Activated T-cell treated with anti-CD3 and anti-CD28 coated beads, Interleukin-2, amount 50 U/mL, for 24 hours (primary cell): ENCODE data around the gene GMDS.
"Not testable (repeated sequence)": the region's sequence is repeated elsewhere in the genome, so short reads cannot be mapped to it uniquely, and the experiment has no call there.

Experiments
- DNase-seq: peaks from one replicate; pipeline ENCODE4 v3.0.0-alpha.2; 2020
- H3K27ac Mint-ChIP-seq: 2 replicates; pipeline ENCODE4 v1.8.0; 2020; ENCODE audit warnings: mild to moderate bottlenecking, mixed read lengths
- H3K27me3 Mint-ChIP-seq: 2 replicates; pipeline ENCODE4 v1.8.0; 2020; ENCODE audit warnings: mixed read lengths
- H3K36me3 Mint-ChIP-seq: 2 replicates; pipeline ENCODE4 v1.8.0; 2020; ENCODE audit warnings: low read depth, mixed read lengths
- H3K4me1 Mint-ChIP-seq: 2 replicates; pipeline ENCODE4 v1.8.0; 2020; ENCODE audit warnings: low read depth, mixed read lengths
- H3K4me3 Mint-ChIP-seq: 2 replicates; pipeline ENCODE4 v1.8.0; 2020; ENCODE audit warnings: mild to moderate bottlenecking, moderate library complexity, mixed read lengths
- H3K9me3 Mint-ChIP-seq: 2 replicates; pipeline ENCODE4 v1.8.0; 2020; ENCODE audit warnings: mixed read lengths

Gene GMDS

DNA sequence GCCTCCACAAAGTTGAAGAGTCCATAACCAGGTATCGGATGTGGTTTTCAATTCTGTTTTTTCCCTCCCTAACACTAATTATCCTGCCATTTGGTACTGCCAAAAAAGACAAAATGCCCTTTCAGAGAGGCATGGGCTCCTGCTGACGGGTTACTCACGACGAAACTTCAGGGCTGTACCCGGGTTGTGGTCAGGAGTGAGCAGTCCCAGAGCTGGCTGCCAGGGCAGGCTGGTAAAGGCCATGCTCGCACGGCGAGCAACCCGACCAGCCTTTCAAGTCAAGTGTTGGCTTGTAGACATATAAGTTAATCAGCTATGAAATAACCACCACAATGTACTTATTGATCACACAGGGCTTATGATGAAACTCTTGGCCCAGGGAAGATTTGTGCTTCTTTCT is 483.2 kb downstream of the GMDS start:
- H3K36me3 Mint-ChIP-seq, result peaks cover 4% of the 10 kb centered on the region
- H3K27ac Mint-ChIP-seq, result no peak overlapping the region
- no peaks in the 10 kb centered on the region for H3K27me3 Mint-ChIP-seq
- no peaks in the 10 kb centered on the region for H3K4me1 Mint-ChIP-seq
- no peak overlapping the region for H3K4me3 Mint-ChIP-seq
- H3K9me3 Mint-ChIP-seq, result no peaks in the 10 kb centered on the region
- no peak for DNase-seq

DNA sequence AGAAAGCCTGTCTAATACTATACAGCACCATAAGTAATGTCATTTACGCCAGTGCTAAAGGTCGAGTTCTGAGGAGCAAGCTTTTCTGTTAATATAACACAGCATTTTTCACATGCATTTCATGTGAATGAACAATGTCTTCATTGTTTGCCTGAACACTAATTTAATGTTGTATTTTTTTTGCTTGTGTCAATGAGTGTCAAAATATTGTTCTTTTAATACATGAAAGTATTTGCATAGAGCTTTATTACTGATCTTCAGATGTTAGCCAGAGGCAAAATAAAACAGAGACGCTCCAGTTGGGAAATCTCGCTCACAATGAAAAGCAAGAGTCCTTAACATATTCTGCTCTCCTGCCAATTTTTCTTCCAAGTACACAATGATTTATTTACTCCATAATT is 483.9 kb downstream of the GMDS start:
- H3K4me3 Mint-ChIP-seq, result no peak overlapping the region
- H3K27ac Mint-ChIP-seq, result no peak overlapping the region
- H3K27me3 Mint-ChIP-seq, result no peaks in the 10 kb centered on the region
- no peaks in the 10 kb centered on the region for H3K4me1 Mint-ChIP-seq
- peaks cover 4% of the 10 kb centered on the region for H3K36me3 Mint-ChIP-seq
- H3K9me3 Mint-ChIP-seq, result no peaks in the 10 kb centered on the region
- DNase-seq, result no peak

DNA sequence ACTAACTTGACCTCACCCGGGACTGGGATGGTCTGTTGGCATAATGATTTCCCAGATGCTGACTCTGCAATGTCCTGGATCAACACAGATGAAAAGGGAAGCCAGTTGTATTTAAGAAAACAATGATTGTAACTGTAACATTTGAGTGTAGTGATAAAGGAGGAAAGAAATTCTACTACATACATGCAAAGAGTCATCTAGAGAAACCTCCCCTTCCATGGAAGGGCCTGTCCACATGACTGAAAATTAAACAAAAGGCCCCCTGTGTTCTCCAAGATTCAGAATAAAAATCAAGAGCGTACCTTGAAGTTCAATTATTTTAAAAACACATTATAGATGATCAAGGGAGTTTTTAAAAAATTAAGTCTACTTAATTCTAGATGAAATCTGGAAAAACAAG is 484.5 kb downstream of the GMDS start:
- Mint-ChIP-seq H3K27ac (no peak overlapping the region), H3K36me3 (peaks cover under 1% of the 10 kb centered on the region), H3K27me3 (no peaks in the 10 kb centered on the region), H3K4me1 (no peaks in the 10 kb centered on the region), H3K4me3 (no peak overlapping the region), H3K9me3 (no peaks in the 10 kb centered on the region)
- DNase-seq, result no peak

DNA sequence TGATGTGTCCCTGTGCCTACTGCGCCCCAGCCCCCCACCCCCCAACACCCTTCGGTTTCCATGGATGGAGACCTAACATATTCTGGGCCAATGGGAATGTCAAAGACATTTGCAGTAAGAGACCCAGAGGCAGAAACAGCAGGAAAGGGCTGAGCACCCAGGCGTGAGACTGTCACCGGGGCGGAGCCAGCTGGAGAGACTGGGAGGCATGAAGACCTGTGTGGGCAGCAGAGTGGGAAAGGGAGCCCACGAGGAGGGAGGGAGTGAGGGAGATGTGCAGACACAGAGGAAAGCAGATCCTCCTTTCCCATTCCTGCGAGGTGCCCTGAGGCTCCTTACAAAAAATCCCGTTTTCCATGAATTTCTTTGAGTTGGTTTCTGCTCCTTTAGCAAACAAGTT is 485.5 kb downstream of the GMDS start:
- H3K4me3 Mint-ChIP-seq, result no peak overlapping the region
- H3K27me3 Mint-ChIP-seq, result no peaks in the 10 kb centered on the region
- H3K9me3 Mint-ChIP-seq, result no peaks in the 10 kb centered on the region
- DNase-seq, result no peak
- peaks cover 2% of the 10 kb centered on the region for H3K36me3 Mint-ChIP-seq
- H3K27ac Mint-ChIP-seq, result no peak overlapping the region
- no peaks in the 10 kb centered on the region for H3K4me1 Mint-ChIP-seq

DNA sequence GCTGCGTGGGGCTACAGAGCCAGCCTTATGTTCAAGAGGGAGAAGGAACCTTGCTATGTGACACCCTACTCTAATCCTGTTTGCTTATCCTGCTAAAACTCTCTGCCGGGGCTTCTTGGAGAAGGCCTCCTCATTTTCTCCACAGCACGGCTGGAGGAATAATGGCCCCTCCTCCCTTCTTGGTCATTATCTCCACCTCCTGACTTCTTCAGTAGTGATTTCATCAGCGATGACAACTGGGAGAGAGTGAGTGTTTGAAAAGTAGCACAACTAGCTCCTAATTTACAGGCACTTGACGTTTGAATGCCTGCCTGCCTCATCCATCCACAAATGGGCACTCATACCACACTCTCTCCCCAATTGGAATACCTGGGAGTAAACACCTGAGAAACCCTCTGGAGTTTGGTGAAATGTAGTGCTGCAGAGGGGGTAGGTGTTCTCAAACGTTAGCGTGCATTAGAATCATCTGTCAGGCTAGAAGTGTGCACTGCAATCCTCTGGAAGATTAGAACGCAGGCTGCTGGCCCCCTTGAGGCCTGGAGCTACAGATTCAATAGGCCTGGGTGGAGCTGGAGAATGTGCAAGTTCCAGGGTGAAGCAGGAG is 487.2 kb downstream of the GMDS start:
- Mint-ChIP-seq H3K27me3 (no peaks in the 10 kb centered on the region), H3K27ac (no peak overlapping the region), H3K9me3 (peaks cover 6% of the 10 kb centered on the region), H3K4me3 (no peak overlapping the region), H3K4me1 (no peaks in the 10 kb centered on the region), H3K36me3 (peaks cover 8% of the 10 kb centered on the region)
- no peak for DNase-seq

DNA sequence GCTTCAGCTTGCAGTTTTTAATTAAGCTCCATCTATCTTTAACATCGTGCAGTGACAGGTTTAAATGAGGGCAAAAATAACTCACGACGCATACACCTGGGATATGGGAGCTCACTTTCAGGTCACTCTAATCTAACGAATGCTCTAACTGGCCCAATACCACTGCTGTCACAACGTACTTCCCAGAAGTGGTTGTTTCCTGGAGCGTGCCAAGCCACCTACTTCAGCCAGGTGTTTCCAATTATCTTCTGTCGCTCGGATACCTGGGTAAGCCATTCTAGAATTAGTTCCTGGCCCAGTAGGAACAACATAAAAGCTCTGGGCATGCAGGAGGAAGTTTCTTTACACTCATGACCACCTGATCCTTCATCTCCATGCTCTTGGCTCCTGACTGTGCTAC is 488.3 kb downstream of the GMDS start:
- peaks cover 16% of the 10 kb centered on the region for H3K36me3 Mint-ChIP-seq
- no peaks in the 10 kb centered on the region for H3K4me1 Mint-ChIP-seq
- H3K27me3 Mint-ChIP-seq, result no peaks in the 10 kb centered on the region
- no peak overlapping the region for H3K4me3 Mint-ChIP-seq
- no peak for DNase-seq
- H3K9me3 Mint-ChIP-seq, result peaks cover 11% of the 10 kb centered on the region
- no peak overlapping the region for H3K27ac Mint-ChIP-seq

DNA sequence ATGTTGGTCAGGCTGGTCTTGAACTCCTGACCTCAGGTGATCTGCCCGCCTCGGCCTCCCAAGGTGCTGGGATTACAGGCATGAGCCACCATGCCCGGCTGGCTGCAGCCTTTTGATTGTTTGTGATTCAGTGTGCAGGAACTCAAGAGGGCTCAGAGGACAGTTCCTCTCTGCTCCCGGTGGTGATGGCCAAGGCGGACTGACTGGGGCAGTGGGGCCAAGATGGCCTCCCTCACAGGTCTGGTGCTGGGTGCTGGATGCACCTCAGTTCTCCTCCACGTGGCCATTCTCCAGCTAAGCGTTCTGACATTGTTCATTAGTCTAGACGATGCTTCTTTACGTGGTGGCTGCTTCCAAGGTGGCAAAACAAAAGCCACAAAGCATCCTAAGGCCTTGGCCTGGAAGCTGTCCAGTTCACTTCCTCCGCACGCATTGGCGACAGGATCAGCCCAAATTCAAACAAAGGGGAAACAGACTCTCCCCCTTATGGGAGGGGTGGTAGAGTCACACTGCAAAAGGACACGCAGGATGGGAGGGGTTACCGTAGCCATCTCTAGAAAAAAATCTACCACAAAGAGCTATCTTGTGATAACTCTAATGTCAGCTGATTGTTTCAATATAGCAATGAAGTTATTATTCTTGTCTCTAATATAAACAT is 488.8 kb downstream of the GMDS start:
- Mint-ChIP-seq H3K4me3 (no peak overlapping the region), H3K9me3 (peaks cover 15% of the 10 kb centered on the region), H3K27me3 (no peaks in the 10 kb centered on the region), H3K27ac (no peak overlapping the region), H3K36me3 (peaks cover 20% of the 10 kb centered on the region), H3K4me1 (no peaks in the 10 kb centered on the region)
- no peak for DNase-seq

DNA sequence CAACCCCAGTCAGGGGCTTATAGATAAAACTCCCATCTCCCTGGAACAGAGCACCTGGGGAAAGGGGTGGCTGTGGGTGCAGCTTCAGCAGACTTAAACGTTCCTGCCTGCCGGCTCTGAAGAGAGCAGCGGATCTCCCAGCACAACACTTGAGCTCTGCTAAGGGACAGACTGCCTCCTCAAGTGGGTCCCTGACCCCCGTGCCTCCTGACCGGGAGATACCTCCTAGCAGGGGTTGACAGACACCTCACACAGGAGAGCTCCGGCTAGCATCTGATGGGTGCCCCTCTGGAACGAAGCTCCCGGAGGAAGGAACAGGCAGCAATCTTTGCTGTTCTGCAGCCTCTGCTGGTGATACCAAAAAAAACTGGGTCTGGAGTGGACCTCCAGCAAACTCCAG is 494.3 kb downstream of the GMDS start:
- H3K4me3 Mint-ChIP-seq, H3K27me3 Mint-ChIP-seq, H3K4me1 Mint-ChIP-seq, H3K27ac Mint-ChIP-seq, DNase-seq: not testable (repeated sequence)
- Mint-ChIP-seq H3K36me3 (peaks cover 21% of the 10 kb centered on the region), H3K9me3 (peaks cover 16% of the 10 kb centered on the region)

DNA sequence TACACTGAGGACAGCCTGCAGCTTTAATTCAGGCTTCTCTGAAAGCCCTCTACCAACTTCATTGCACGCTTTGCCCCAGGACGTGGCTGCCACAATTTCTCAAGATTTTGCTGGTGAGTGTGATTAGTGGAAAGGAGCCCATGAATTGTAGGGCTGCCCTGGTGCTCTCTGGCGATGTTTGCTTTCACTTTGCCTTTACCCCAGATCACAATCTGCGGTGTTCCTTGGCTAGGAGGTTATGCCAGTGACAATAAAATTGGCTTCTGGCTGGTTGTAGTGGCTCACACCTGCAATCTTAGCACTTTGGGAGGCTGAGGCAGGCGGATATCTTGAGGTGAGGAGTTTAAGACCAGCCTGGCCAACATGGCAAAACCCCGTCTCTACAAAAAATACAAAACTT is 496.4 kb downstream of the GMDS start:
- peaks cover 13% of the 10 kb centered on the region for H3K36me3 Mint-ChIP-seq
- no peaks in the 10 kb centered on the region for H3K27me3 Mint-ChIP-seq
- no peaks in the 10 kb centered on the region for H3K4me1 Mint-ChIP-seq
- H3K9me3 Mint-ChIP-seq, result peaks cover 16% of the 10 kb centered on the region
- H3K4me3 Mint-ChIP-seq, result no peak overlapping the region
- H3K27ac Mint-ChIP-seq, result no peak overlapping the region
- no peak for DNase-seq

DNA sequence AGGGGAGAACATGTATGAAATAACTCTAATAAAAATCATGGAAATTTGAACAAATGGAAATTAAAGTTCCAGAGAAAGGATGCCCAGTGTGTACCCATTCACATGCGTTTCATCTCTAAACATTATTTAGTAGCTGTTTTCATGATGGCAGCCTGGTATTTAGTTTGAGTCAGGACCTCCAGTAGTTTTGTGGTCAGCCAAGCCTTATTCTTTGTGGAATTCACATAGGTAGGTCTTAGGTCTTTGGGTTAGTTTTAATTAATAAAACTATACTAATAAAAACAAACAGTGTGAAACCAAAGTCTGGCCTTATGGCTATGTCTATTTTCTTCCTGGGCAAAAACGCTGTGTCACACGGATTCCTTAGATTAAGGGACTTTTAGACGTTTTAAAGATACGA is 497.9 kb downstream of the GMDS start:
- no peak for DNase-seq
- no peak overlapping the region for H3K27ac Mint-ChIP-seq
- H3K9me3 Mint-ChIP-seq, result peaks cover 5% of the 10 kb centered on the region
- no peaks in the 10 kb centered on the region for H3K27me3 Mint-ChIP-seq
- H3K36me3 Mint-ChIP-seq, result peaks cover 9% of the 10 kb centered on the region
- H3K4me3 Mint-ChIP-seq, result no peak overlapping the region
- H3K4me1 Mint-ChIP-seq, result no peaks in the 10 kb centered on the region

DNA sequence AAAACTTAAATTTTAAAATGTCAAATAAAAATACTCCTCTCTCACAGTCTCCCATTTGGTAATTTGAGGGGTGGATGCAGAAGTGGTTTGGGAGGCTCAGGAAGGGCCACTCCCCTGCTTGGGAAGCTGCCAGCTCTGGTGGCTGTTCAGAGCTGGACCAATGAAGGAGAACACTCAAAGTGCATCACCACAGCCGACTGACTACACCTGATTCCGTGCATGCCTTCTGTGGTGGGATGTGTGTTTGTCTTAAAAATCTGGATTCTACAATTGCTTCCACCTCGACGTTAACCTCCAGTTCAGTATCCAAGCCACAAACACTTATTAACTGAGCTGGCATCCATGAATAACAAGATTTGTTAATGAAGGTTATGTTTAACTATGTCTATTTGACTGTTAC is 498.4 kb downstream of the GMDS start:
- no peaks in the 10 kb centered on the region for H3K4me1 Mint-ChIP-seq
- DNase-seq, result no peak
- no peak overlapping the region for H3K27ac Mint-ChIP-seq
- H3K9me3 Mint-ChIP-seq, result peaks cover 4% of the 10 kb centered on the region
- H3K4me3 Mint-ChIP-seq, result no peak overlapping the region
- H3K36me3 Mint-ChIP-seq, result peaks cover 9% of the 10 kb centered on the region
- no peaks in the 10 kb centered on the region for H3K27me3 Mint-ChIP-seq

DNA sequence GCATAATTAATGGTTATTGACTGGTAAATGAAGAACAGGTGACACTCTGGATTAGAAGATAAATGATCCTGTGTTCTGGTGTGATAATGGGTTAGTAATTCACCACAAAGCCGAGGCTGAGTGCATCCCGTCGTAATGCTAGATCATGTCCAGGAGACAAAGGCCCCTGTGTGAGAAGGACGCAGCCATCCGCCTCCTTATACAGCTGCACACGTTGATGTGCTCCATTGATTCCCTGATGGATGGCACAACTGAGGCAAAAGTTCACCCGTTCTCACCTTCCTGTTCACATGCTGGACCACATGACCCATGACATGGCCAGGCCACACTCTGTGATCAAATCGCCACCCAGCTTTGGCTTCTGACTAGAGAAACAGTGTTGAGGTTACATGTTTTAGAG is 499.6 kb downstream of the GMDS start:
- Mint-ChIP-seq H3K4me1 (no peaks in the 10 kb centered on the region), H3K27me3 (no peaks in the 10 kb centered on the region), H3K9me3 (no peaks in the 10 kb centered on the region), H3K4me3 (no peak overlapping the region), H3K36me3 (peaks cover 10% of the 10 kb centered on the region), H3K27ac (no peak overlapping the region)
- no peak for DNase-seq

DNA sequence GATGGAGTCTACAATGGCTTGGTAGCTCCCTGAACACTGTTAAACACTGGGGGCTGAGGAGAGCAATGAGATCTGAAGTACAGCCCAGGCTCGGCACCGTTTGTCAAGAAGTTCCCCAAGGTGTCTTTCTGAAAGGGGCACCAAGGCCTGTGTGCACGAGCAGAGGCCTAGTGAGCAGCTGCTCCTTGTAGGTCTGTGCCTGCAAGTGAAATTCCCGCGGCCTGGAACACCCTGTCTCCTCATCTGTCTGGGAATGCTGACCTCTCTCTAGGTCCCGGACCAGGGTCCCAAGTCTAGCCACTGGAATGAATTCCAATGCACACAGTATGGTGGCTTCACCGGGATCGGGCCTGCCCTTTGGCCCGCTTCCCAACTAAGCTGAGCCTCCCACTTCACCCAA is 500.9 kb downstream of the GMDS start:
- no peak overlapping the region for H3K4me3 Mint-ChIP-seq
- H3K27ac Mint-ChIP-seq, result no peak overlapping the region

DNA sequence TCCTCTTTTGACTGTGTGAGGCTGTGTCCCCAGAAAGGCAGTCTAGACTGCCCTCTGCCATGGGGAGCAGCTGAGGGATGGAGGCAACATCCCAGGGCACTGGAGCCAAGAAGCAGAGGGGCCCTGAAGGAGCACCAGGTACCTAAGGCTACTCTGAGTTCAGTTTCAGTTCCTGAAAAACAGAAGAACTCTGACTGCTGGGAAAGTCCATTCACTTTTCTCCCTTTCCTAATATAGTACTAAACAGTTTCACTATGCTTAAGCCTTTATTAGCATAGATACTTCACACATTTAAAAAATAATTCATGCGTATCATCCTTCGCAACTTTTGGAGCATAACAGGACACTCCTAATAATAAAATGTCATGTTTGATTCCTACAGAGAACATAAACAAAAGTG is 505.7 kb downstream of the GMDS start:
- H3K4me1 Mint-ChIP-seq, result no peaks in the 10 kb centered on the region
- no peak overlapping the region for H3K4me3 Mint-ChIP-seq
- H3K27me3 Mint-ChIP-seq, result no peaks in the 10 kb centered on the region
- H3K27ac Mint-ChIP-seq, result no peak overlapping the region
- no peaks in the 10 kb centered on the region for H3K9me3 Mint-ChIP-seq
- DNase-seq, result no peak
- peaks cover 12% of the 10 kb centered on the region for H3K36me3 Mint-ChIP-seq

More for the DNA sequence above, 500.9 kb downstream of the GMDS start:
- DNase-seq, result no peak
- peaks cover 12% of the 10 kb centered on the region for H3K36me3 Mint-ChIP-seq
- no peaks in the 10 kb centered on the region for H3K9me3 Mint-ChIP-seq
- no peaks in the 10 kb centered on the region for H3K27me3 Mint-ChIP-seq
- H3K4me1 Mint-ChIP-seq, result no peaks in the 10 kb centered on the region

DNA sequence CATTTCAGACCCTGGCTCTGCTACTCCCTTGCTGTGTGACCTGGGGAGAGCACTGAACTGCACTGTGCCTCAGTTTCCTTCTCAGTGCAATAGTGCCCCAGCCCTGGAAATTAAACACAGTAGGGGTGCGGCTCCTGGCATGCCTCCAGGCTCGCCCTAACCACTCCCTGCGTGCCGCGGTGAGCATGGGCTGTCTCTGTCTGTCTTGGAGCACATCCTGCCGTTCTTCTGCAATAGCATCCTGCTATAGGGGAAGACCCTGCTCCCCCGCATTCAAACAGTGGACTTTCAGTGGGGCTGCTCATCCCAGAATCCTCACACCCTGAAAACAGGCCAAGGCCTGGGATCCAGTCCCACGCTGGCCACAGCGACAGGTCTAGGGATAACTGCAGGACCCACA is 506.2 kb downstream of the GMDS start:
- no peak overlapping the region for H3K27ac Mint-ChIP-seq
- no peak overlapping the region for H3K4me3 Mint-ChIP-seq
- no peaks in the 10 kb centered on the region for H3K27me3 Mint-ChIP-seq
- DNase-seq, result no peak
- no peaks in the 10 kb centered on the region for H3K4me1 Mint-ChIP-seq
- H3K36me3 Mint-ChIP-seq, result peaks cover 12% of the 10 kb centered on the region
- H3K9me3 Mint-ChIP-seq, result no peaks in the 10 kb centered on the region
